GM18861 (cell line): ENCODE data around the gene MIB2.

Experiments
- ATAC-seq: cut with Tn5 transposase; IDR thresholded peaks from one replicate; pipeline ENCODE4 v1.9.1; 2021; ENCODE audit not compliant: unreplicated experiment

MIB2 gene

GRCh38 chr1:1677718-1678580 is 62.6 kb downstream of the MIB2 start:
- peak; percentile 60 for ATAC-seq

GRCh38 chr1:1678581-1679380 is 63.5 kb downstream of the MIB2 start:
- ATAC-seq, result no peak
